Hepatocyte (in vitro differentiated cells): Measurements from ENCODE around the gene KRTAP4-9. TPM values are rescaled to one million over a fixed set of nuclear protein-coding genes. Genes with fewer than 3 reads are reported as not detected.

Experiments used
- DNase-seq: peaks from one replicate; pipeline ENCODE4 v3.0.0-alpha.2; 2016; ENCODE audit warnings: low spot score
- H2AFZ ChIP-seq: fragments of 200-600 bp; sonication (generic); 2 replicates; pipeline ENCODE4 v1.6.0; 2016; ENCODE audit warnings: antibody characterized with exemption, mild to moderate bottlenecking
- H3K27ac ChIP-seq: fragments of 200-600 bp; sonication (generic); 2 replicates; pipeline ENCODE4 v1.5.1; 2016; ENCODE audit warnings: mild to moderate bottlenecking
- H3K27me3 ChIP-seq: fragments of 200-600 bp; sonication (generic); 2 replicates; pipeline ENCODE4 v1.6.1; 2016
- H3K36me3 ChIP-seq: fragments of 200-600 bp; sonication (generic); replicated peaks from 2 replicates; pipeline ENCODE4 v1.5.1; 2016; ENCODE audit warnings: low read depth; ENCODE audit not compliant: insufficient read depth
- H3K4me1 ChIP-seq: fragments of 200-600 bp; sonication (generic); 2 replicates; pipeline ENCODE4 v1.5.1; 2016; ENCODE audit warnings: mild to moderate bottlenecking, moderate library complexity; ENCODE audit not compliant: insufficient read depth
- H3K4me2 ChIP-seq: fragments of 200-600 bp; sonication (generic); 2 replicates; pipeline ENCODE4 v1.6.0; 2016
- H3K4me3 ChIP-seq: fragments of 200-600 bp; sonication (generic); 2 replicates; pipeline ENCODE4 v1.5.1; 2016; ENCODE audit warnings: mild to moderate bottlenecking
- H3K79me2 ChIP-seq: fragments of 200-600 bp; sonication (generic); 2 replicates; pipeline ENCODE4 v1.6.0; 2017; ENCODE audit warnings: mild to moderate bottlenecking
- H3K9me2 ChIP-seq: fragments of 200-600 bp; sonication (generic); replicated peaks from 2 replicates; pipeline ENCODE4 v1.6.0; 2017; ENCODE audit warnings: mild to moderate bottlenecking; ENCODE audit not compliant: insufficient read depth
- H3K9me3 ChIP-seq: fragments of 200-600 bp; sonication (generic); 2 replicates; pipeline ENCODE4 v1.5.1; 2016; ENCODE audit warnings: low read depth, mild to moderate bottlenecking
- H4K20me1 ChIP-seq: fragments of 200-600 bp; sonication (generic); 2 replicates; pipeline ENCODE4 v1.6.0; 2016; ENCODE audit warnings: mild to moderate bottlenecking; ENCODE audit not compliant: insufficient read depth, poor library complexity, severe bottlenecking
- EZH2 ChIP-seq: fragments of 200-600 bp; sonication (generic); IDR thresholded peaks from 2 replicates; pipeline ENCODE4 v1.6.1; 2016; ENCODE audit warnings: antibody characterized with exemption, mild to moderate bottlenecking, borderline replicate concordance
- EZH2phosphoT487 ChIP-seq: fragments of 200-600 bp; sonication (generic); IDR thresholded peaks from one replicate; pipeline ENCODE4 v1.6.1; 2018; ENCODE audit warnings: antibody characterized with exemption, mild to moderate bottlenecking, low read depth, moderate library complexity; ENCODE audit not compliant: unreplicated experiment, severe bottlenecking
- WGBS: methylation state at CpG from one replicate; pipeline ENCODE4 v1.1.6; 2016; ENCODE audit warnings: low lambda C conversion rate; ENCODE audit errors: missing lambda C conversion rate; 5-methylcytosine and 5-hydroxymethylcytosine counted together
- polyA plus RNA-seq: library from polyadenylated mRNA; unstranded; fragments of >200 nt; fragmentation: Nextera tagmentation; extraction: Ambion mirVana; gene quantifications from 2 replicates; pipeline ENCODE4 v1.2.1, GENCODE V29; 2016
- total RNA-seq: library from RNA; depleted of rRNA; stranded (reverse); fragments of >200 nt; gene quantifications from 2 replicates; pipeline ENCODE4 v1.2.3, GENCODE V29; 2014
- TF ChIP-seq, protein P1 (sequence below): fragments of 200-600 bp; sonication (generic); IDR thresholded peaks from 2 replicates; pipeline ENCODE4 v1.5.1; 2016; ENCODE audit warnings: antibody characterized with exemption, mild to moderate bottlenecking; ENCODE audit not compliant: poor library complexity

The KRTAP4-9 gene
- total and polyA plus RNA-seq, 2 experiments from 2014 or later = not detected

DNA sequence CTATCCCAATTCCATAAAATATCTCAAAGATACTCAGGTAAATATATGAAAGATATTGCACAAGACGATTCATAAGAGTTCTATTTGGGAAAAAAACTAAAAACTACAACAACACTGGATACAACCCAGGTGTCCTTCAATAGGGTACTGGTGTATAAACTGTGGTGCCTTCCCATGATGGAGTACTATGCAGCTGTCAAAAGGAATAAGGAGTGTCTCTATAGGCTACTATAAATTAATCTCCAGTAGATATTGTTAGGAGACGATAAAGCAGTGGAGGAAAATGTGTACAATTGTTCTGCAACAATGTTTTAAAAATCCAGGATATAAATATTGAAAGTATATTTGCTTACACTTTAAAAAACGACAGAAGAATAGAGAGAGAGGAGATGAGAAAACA lies 21.2 kb downstream of the KRTAP4-9 start:
- TF ChIP-seq, protein P1, sequence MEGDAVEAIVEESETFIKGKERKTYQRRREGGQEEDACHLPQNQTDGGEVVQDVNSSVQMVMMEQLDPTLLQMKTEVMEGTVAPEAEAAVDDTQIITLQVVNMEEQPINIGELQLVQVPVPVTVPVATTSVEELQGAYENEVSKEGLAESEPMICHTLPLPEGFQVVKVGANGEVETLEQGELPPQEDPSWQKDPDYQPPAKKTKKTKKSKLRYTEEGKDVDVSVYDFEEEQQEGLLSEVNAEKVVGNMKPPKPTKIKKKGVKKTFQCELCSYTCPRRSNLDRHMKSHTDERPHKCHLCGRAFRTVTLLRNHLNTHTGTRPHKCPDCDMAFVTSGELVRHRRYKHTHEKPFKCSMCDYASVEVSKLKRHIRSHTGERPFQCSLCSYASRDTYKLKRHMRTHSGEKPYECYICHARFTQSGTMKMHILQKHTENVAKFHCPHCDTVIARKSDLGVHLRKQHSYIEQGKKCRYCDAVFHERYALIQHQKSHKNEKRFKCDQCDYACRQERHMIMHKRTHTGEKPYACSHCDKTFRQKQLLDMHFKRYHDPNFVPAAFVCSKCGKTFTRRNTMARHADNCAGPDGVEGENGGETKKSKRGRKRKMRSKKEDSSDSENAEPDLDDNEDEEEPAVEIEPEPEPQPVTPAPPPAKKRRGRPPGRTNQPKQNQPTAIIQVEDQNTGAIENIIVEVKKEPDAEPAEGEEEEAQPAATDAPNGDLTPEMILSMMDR = no peak
- no peak for TF ChIP-seq EZH2
- TF ChIP-seq EZH2phosphoT487 = no peak
- Histone ChIP-seq H4K20me1 (no peaks in the 10 kb centered on the region), H3K27ac (no peak overlapping the region), H3K27me3 (no peaks in the 10 kb centered on the region), H3K9me3 (no peaks in the 10 kb centered on the region), H3K4me2 (no peak overlapping the region), H3K79me2 (no peaks in the 10 kb centered on the region), H3K9me2 (no peaks in the 10 kb centered on the region), H3K36me3 (no peaks in the 10 kb centered on the region), H3K4me1 (no peaks in the 10 kb centered on the region), H2AFZ (no peak overlapping the region), H3K4me3 (no peak overlapping the region)
- DNase-seq = no peak
- 95% methylated on average over 3 of the region's 3 CpGs for WGBS

DNA sequence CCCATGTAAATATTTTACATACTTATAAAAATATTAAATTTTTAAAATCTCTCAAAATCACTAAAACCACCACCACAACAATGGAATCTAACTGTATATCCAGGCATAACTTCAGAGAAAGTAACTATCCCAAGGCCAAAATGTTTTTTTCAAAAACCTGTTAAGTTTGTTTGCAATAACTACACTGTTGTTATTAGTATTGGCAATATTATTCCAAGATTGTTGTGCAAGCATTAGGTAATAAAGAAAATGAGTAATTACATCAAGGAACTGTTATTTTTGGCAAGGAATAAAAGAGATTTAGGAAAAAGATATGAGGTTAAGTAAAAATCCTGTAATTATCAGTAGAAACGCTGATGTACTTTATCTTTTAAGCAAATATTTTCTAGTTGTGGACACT lies 22.2 kb downstream of the KRTAP4-9 start:
- no peak overlapping the region for H2AFZ ChIP-seq
- no peaks in the 10 kb centered on the region for H3K27me3 ChIP-seq
- no peaks in the 10 kb centered on the region for H3K36me3 ChIP-seq
- no peaks in the 10 kb centered on the region for H3K79me2 ChIP-seq
- TF ChIP-seq EZH2 (no peak), EZH2phosphoT487 (no peak)
- TF ChIP-seq, protein P1 = no peak
- H3K9me3 ChIP-seq = no peaks in the 10 kb centered on the region
- no peaks in the 10 kb centered on the region for H4K20me1 ChIP-seq
- no peak for DNase-seq
- 78% methylated on average over 1 of the region's 1 CpG for WGBS
- H3K4me3 ChIP-seq = no peak overlapping the region
- no peak overlapping the region for H3K27ac ChIP-seq
- H3K9me2 ChIP-seq = no peaks in the 10 kb centered on the region
- H3K4me1 ChIP-seq = no peaks in the 10 kb centered on the region
- no peak overlapping the region for H3K4me2 ChIP-seq

DNA sequence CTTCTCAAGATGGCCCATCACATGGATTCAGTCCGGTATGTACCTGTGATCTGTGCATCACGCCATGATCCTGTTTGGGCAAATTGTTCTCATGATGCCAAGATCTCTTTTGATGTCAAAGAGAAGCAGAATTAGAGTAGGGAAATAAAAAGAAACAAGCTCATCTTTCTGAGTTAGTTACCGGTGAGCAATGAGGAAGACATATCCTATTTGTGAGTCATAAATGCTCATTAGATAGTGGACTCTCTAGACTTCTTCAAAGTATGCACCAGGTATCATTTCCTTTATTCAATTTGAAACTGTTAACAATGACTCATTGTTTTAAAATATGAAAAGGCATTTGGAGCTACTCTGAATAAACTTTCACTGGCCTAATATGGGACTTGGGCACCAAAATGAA lies 26.8 kb downstream of the KRTAP4-9 start:
- Histone ChIP-seq H3K4me1 (no peaks in the 10 kb centered on the region), H3K27me3 (no peaks in the 10 kb centered on the region), H3K9me2 (no peaks in the 10 kb centered on the region), H3K79me2 (no peaks in the 10 kb centered on the region), H4K20me1 (no peaks in the 10 kb centered on the region), H3K4me3 (no peak overlapping the region), H3K27ac (no peak overlapping the region), H3K9me3 (no peaks in the 10 kb centered on the region), H2AFZ (no peak overlapping the region), H3K36me3 (no peaks in the 10 kb centered on the region), H3K4me2 (no peak overlapping the region)
- no peak for DNase-seq
- 87% methylated on average over 3 of the region's 3 CpGs for WGBS
- TF ChIP-seq, protein P1 = no peak
- TF ChIP-seq EZH2phosphoT487 (no peak), EZH2 (no peak)
